ENCODE results near the gene DDX10.
"Not testable (repeated sequence)": the region's sequence is repeated elsewhere in the genome, so short reads cannot be mapped to it uniquely, and the experiment has no call there.

The DDX10 gene

GRCh38 chr11:108775324-108775723 is 110.5 kb downstream of the DDX10 start:
- no peak for DNase-seq (ENCODE audit: low read depth)

- DNase-seq (ENCODE audit: low read depth): not testable (repeated sequence)
These were observed 114.3 kb downstream of the DDX10 start for GRCh38 chr11:108779147-108779546.

- no peak for DNase-seq (ENCODE audit: low read depth)
These were observed 115.2 kb downstream of the DDX10 start for GRCh38 chr11:108780119-108780518.

- no peak for DNase-seq (ENCODE audit: low read depth)
These were observed 117.1 kb downstream of the DDX10 start for GRCh38 chr11:108781946-108782345.

- DNase-seq (ENCODE audit: low read depth): no peak
These were observed 121.6 kb downstream of the DDX10 start for GRCh38 chr11:108786281-108786990.

GRCh38 chr11:108787105-108787504 is 122.2 kb downstream of the DDX10 start:
- no peak for DNase-seq (ENCODE audit: low read depth)

GRCh38 chr11:108788565-108789199 is 123.8 kb downstream of the DDX10 start:
- DNase-seq (ENCODE audit: low read depth): no peak

GRCh38 chr11:108790501-108791299 is 125.8 kb downstream of the DDX10 start:
- DNase-seq (ENCODE audit: low read depth): no peak

GRCh38 chr11:108793138-108793537 is 128.3 kb downstream of the DDX10 start:
- DNase-seq (ENCODE audit: low read depth): no peak

- no peak for DNase-seq (ENCODE audit: low read depth)
These were observed 128.7 kb downstream of the DDX10 start for GRCh38 chr11:108793611-108794010.

- no peak for DNase-seq (ENCODE audit: low read depth)
These were observed 131.7 kb downstream of the DDX10 start for GRCh38 chr11:108796551-108796950.

- DNase-seq (ENCODE audit: low read depth): no peak
These were observed 132.8 kb downstream of the DDX10 start for GRCh38 chr11:108797578-108798100.

GRCh38 chr11:108802492-108802891 is 137.6 kb downstream of the DDX10 start:
- no peak for DNase-seq (ENCODE audit: low read depth)

GRCh38 chr11:108803776-108804175 is 138.9 kb downstream of the DDX10 start:
- DNase-seq (ENCODE audit: low read depth): no peak

- DNase-seq (ENCODE audit: low read depth): no peak
These were observed 139.6 kb downstream of the DDX10 start for GRCh38 chr11:108804511-108804910.

- DNase-seq (ENCODE audit: low read depth): no peak
These were observed 140.2 kb downstream of the DDX10 start for GRCh38 chr11:108805030-108805429.

- DNase-seq (ENCODE audit: low read depth): no peak
These were observed 142.4 kb downstream of the DDX10 start for GRCh38 chr11:108807262-108807661.

GRCh38 chr11:108813086-108813485 is 148.2 kb downstream of the DDX10 start:
- no peak for DNase-seq (ENCODE audit: low read depth)

- DNase-seq (ENCODE audit: low read depth): no peak
These were observed 153.1 kb downstream of the DDX10 start for GRCh38 chr11:108817976-108818375.

- no peak for DNase-seq (ENCODE audit: low read depth)
These were observed 154.1 kb downstream of the DDX10 start for GRCh38 chr11:108818971-108819370.

GRCh38 chr11:108819957-108820356 is 155.1 kb downstream of the DDX10 start:
- DNase-seq (ENCODE audit: low read depth): no peak

- not testable (repeated sequence) for DNase-seq (ENCODE audit: low read depth)
These were observed 159.1 kb downstream of the DDX10 start for GRCh38 chr11:108823960-108824359.

GRCh38 chr11:108824545-108824944 is 159.7 kb downstream of the DDX10 start:
- DNase-seq (ENCODE audit: low read depth): no peak
